ENCODE data around the gene DBH. TPM values are rescaled to one million over a fixed set of nuclear protein-coding genes. Genes with fewer than 3 reads are reported as not detected.
A peak's percentile ranks its signal among the peaks of the same experiment; 100 is the strongest.

Gene DBH
- total RNA-seq, 1 experiment from 2014 or later = not detected

- DNase-seq = no peak
- no peak overlapping the region for H3K4me3 ChIP-seq
- no peaks in the 10 kb centered on the region for H3K27me3 ChIP-seq
These were observed 35.4 kb upstream of the DBH start for GRCh38 chr9:133600739-133601138.

DNA sequence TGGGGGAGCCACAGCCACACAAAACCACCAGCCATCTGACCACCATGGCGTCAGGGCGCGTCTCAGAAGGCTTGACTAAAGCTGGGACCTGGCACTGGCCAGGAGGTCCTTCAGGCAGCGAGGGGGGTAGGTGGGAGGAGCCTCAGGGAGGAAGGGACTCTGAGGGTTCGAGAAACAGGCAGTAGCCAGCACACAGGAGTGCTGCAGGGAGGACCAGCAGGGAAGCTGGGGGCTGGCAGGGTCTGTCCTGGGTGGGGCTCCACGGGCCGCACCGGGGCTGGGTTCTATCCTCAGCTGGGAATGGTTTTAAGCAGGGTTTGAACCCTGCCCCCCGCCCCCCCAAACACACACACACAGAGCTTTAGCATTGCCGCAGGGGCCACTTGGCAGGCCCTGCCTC, 34.4 kb upstream of the DBH start:
- DNase-seq = no peak
- Histone ChIP-seq H3K9me3 (peaks cover 10% of the 10 kb centered on the region; the same call in 1 of the 2 replicates), H3K36me3 (no peaks in the 10 kb centered on the region), H3K27me3 (no peaks in the 10 kb centered on the region), H3K4me3 (no peak overlapping the region)

More at GRCh38 chr9:133600739-133601138, 35.4 kb upstream of the DBH start:
- peaks cover 11% of the 10 kb centered on the region; the same call in 1 of the 2 replicates for H3K9me3 ChIP-seq
- H3K36me3 ChIP-seq = no peaks in the 10 kb centered on the region

DNA sequence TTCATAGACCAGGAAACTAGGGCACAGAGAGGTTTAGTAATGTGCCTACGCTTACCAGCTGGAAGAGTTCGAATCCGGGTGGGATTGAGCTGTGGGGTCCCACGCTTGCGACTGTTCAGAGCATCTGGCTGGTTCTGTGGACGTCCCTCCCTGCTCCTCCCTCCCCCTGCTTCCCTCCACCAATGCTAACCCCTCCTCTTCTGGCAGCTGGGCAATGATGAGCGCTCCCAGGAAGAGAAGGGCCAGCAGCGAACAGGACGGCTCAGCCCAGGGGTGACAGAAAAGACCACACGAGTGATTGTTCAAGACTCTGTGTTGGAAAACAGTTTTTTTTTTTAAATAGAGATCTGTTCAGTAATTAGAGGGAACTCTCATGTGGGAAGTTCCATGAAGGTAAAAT, 33.9 kb upstream of the DBH start:
- Histone ChIP-seq H3K27me3 (no peaks in the 10 kb centered on the region), H3K36me3 (no peaks in the 10 kb centered on the region), H3K4me3 (no peak overlapping the region), H3K9me3 (peaks cover 4% of the 10 kb centered on the region; the same call in 1 of the 2 replicates)
- no peak for DNase-seq

DNA sequence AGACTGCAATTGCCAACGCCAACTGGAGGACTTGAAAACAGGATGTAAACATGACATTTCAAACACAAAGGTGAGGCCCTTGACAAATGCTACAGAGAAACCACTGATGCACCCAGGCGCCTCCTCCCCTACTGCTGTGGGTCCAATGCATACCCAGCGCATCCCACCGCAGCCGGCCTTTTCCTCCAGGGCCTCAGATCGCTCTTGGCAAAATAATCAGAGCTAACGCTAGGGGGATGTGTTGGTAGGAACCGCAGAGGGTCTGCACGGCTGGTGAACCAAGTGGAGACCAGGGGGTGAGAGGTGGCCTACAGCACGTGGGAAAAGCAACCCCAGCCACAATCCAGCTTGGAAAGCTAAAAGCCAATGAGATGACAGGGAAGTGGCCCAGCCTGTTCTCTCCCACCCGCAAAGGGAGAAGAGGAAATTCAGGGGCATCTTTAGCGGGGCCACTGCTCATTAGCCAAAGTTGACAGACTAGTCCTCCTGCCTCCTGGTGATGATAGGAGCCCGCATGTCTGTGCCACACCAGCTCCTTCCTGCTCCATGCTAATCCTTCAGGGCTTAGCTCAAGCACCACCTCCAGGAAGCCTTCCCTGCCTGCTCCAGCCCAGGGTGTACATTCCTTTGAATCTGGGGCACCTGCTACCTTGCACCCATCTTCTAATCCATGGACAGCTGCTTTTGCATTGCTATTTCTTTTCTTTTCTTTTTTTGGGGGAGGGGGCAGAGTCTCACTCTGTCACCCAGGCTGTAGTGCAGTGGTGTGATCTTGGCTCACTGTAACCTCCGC, 32.8 kb upstream of the DBH start:
- no peak for DNase-seq
- H3K4me3 ChIP-seq = no peak overlapping the region
- no peaks in the 10 kb centered on the region for H3K9me3 ChIP-seq
- H3K36me3 ChIP-seq = no peaks in the 10 kb centered on the region
- peaks cover 5% of the 10 kb centered on the region for H3K27me3 ChIP-seq

GRCh38 chr9:133604214-133604613, 31.9 kb upstream of the DBH start:
- Histone ChIP-seq H3K4me3 (no peak overlapping the region), H3K9me3 (no peaks in the 10 kb centered on the region), H3K27me3 (peaks cover 10% of the 10 kb centered on the region), H3K36me3 (no peaks in the 10 kb centered on the region)
- no peak for DNase-seq

- DNase-seq = no peak
- H3K4me3 ChIP-seq = no peak overlapping the region
- H3K36me3 ChIP-seq = no peaks in the 10 kb centered on the region
- no peaks in the 10 kb centered on the region for H3K9me3 ChIP-seq
- peaks cover 15% of the 10 kb centered on the region for H3K27me3 ChIP-seq
These were observed 31.3 kb upstream of the DBH start for GRCh38 chr9:133604856-133605255.

DNA sequence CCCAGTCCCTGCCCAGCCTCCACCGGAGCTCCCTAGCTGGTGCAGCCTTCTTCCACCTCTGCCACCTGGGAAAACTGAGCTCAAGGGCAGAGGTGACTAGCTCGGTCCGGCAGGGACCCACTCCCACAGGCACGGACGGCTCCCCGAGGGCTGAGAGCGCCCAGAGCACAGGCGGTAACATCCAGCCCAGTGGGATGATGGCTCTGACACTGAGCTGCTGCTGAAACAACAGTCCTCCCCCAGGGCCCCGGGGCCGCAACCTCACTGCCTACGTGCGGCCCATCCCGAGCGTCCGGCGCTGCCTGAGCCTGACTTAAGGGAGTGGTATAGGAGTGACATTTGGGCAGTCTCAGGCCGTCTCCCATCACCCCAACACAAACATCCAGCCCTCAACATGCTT, 30.7 kb upstream of the DBH start:
- Histone ChIP-seq H3K9me3 (no peaks in the 10 kb centered on the region), H3K4me3 (no peak overlapping the region), H3K36me3 (no peaks in the 10 kb centered on the region), H3K27me3 (peaks cover 18% of the 10 kb centered on the region)
- DNase-seq = no peak

DNA sequence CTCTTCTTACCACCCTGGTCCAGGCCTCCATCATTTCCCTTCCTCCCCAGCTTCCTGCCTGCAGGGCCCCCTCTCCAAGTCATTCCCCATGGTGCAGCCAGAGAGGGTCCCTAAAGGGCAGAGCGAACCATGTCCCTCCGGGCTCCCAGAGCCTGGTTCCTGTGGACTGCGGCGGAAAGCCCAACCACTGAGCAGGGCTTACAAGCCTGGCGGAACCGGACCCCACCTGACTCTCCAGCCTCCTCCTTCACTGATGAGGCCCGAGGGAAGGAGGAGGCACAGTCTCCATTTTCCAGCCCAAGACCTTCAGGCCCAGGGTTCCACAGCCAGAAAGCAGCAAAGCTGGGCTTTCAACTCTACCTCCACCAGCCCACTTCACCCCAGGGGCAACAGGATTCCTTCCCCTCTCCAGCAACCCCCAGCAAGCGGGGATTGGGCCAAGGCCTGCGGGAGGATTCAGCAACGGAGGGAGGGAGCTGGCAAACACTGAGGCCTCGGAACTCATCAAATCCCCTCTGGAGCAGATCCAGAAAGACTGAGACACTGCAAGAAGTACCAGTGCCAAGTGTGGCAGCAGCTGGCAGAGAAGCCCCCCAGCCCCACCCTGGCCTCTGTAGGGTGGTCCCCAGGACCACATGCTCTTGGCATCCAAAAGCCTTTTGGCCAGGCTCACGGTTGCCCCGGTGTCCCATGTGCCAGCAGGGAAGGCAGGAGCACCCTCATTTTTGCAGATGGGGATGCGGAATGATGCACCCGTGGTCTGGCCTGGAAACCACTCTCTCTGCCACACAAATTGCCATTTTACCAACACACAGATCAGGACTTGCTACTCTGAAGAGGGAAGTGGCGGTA, 30.1 kb upstream of the DBH start:
- H3K9me3 ChIP-seq = no peaks in the 10 kb centered on the region
- DNase-seq = no peak

GRCh38 chr9:133606708-133607025, 29.5 kb upstream of the DBH start:
- peaks cover 26% of the 10 kb centered on the region for H3K27me3 ChIP-seq
- DNase-seq = no peak

More for the DNA sequence above, 30.1 kb upstream of the DBH start:
- Histone ChIP-seq H3K4me3 (no peak overlapping the region), H3K27me3 (peaks cover 21% of the 10 kb centered on the region), H3K36me3 (no peaks in the 10 kb centered on the region)

GRCh38 chr9:133607381-133607780, 28.8 kb upstream of the DBH start:
- no peaks in the 10 kb centered on the region for H3K36me3 ChIP-seq
- H3K27me3 ChIP-seq = peaks cover 27% of the 10 kb centered on the region
- H3K4me3 ChIP-seq = no peak overlapping the region
- H3K9me3 ChIP-seq = no peaks in the 10 kb centered on the region
- no peak for DNase-seq

More at GRCh38 chr9:133606708-133607025, 29.5 kb upstream of the DBH start:
- Histone ChIP-seq H3K4me3 (no peak overlapping the region), H3K9me3 (no peaks in the 10 kb centered on the region), H3K36me3 (no peaks in the 10 kb centered on the region)

DNA sequence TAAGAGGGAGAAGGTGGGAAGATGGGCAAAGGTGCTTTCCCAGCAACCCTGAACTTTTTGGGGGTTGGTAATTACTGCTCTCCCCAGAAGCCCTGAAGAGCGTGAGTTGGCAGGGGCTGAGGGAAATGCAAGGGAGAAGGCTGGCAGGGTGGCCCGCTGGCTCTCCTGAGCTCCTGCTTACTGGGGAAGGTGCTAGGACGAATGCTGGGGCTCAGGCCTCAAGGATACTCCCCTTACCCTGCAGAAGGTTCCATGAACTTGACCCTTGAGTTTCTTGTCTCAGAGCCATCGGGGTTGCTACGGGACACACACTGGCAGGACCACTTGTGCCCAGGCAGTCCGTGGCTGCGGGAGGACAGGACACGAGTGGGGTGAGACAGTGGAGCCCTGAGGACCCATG, 28.2 kb upstream of the DBH start:
- no peaks in the 10 kb centered on the region for H3K9me3 ChIP-seq
- H3K27me3 ChIP-seq = peaks cover 32% of the 10 kb centered on the region
- H3K4me3 ChIP-seq = no peak overlapping the region
- DNase-seq = no peak
- no peaks in the 10 kb centered on the region for H3K36me3 ChIP-seq

DNA sequence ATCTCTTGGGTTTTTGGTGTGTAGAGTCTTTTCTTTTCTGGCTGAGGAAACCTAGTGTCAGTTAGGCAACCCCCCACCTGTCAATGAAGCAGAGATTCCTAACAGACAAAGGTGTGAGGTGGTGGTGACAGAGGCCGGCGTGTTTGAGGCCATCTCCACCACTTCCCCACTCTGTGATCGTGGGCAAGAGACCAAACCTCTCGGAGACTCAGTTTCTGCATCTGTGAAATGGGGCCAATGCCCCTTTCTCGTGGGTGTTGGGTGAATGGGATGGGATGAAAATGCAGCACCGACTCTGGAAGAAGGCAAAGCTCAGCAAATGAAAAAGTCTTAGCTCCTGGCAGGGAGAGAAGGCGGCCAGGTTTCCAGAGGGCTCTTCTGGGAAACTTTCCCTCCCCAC, 27.8 kb upstream of the DBH start:
- H3K9me3 ChIP-seq = no peaks in the 10 kb centered on the region
- H3K4me3 ChIP-seq = no peak overlapping the region
- H3K27me3 ChIP-seq = peaks cover 36% of the 10 kb centered on the region
- no peak for DNase-seq
- H3K36me3 ChIP-seq = no peaks in the 10 kb centered on the region

DNA sequence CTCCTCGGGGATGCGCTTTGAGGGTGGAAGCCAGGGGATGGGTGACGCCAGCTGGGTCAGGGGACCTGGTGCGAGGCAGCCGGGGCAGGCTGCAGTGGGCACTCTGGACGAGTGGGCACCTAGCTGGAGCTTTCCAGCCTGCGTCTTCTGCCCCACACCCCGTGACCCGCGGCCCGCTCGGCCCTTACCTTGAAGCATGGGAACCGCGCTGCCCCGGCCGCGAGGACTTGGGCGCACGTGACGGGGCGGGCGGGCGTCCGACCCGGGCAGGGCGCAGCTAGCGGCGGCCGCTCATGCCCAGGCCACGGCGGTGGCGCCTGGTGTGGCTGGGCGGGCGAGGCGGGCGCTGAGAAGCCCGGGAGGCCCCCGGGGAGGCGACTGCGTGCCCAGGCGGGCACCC, 27.3 kb upstream of the DBH start:
- peaks cover 42% of the 10 kb centered on the region for H3K27me3 ChIP-seq
- H3K9me3 ChIP-seq = no peaks in the 10 kb centered on the region
- no peak overlapping the region for H3K4me3 ChIP-seq
- H3K36me3 ChIP-seq = no peaks in the 10 kb centered on the region
- no peak for DNase-seq

GRCh38 chr9:133609311-133610098, 26.7 kb upstream of the DBH start, which contains the start of gene FAM163B:
Gene FAM163B (minus strand): TSS chr9:133609389. CDS start chr9:133580223, 29,166 bp downstream.
- peaks cover 48% of the 10 kb centered on the region for H3K27me3 ChIP-seq

DNA sequence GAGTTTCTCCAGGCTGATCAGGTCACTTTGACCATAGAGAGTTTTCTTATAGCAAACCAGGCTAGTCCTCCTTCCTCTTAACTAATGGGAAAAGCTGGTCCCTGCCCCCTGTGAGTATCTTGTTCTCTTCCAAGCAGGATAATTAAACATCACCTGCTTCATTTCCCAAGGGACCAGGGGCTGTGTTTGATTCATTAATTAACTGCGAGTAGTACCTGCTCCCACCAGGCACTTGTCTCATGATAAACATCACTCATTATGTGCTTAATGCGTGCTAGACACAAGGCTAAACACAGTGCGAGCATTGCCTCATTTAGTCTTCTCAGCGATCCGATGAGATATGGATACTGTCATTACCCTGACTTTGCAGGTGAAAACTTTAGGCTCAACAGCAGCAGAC, 25.3 kb upstream of the DBH start:
- H3K36me3 ChIP-seq = no peaks in the 10 kb centered on the region
- H3K27me3 ChIP-seq = peaks cover 61% of the 10 kb centered on the region
- DNase-seq = no peak
- no peaks in the 10 kb centered on the region for H3K9me3 ChIP-seq
- no peak overlapping the region for H3K4me3 ChIP-seq

More at GRCh38 chr9:133609311-133610098, 26.7 kb upstream of the DBH start, which contains the start of gene FAM163B:
- Histone ChIP-seq H3K4me3 (no peak within 1 kb of the TSS), H3K9me3 (no peaks in the 10 kb centered on the region), H3K36me3 (no peaks in the 10 kb centered on the region)
- peak; percentile 29 for DNase-seq

DNA sequence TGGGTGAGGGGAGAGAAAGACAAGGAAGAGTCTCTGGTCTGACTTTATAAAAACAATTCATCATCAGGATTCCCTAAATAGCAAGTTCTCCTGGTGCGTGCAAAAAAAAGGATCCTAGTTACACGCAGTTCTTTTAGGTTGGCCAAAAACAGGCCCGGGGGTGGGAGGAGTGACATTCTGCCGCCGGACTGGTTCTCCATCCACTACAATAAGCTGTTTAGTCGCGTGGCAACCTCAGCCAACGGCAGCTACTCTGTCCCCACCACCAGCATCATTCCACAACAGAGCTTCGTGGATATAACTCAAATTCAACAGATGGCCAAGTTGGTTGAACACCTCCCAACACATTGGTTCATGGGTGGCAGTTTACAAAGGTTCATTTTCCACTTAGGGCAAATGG, 24.1 kb upstream of the DBH start:
- H3K9me3 ChIP-seq = no peaks in the 10 kb centered on the region
- no peak for DNase-seq
- no peaks in the 10 kb centered on the region for H3K36me3 ChIP-seq
- peaks cover 68% of the 10 kb centered on the region for H3K27me3 ChIP-seq
- no peak overlapping the region for H3K4me3 ChIP-seq

- Histone ChIP-seq H3K4me3 (no peak overlapping the region), H3K27me3 (peaks cover 70% of the 10 kb centered on the region), H3K36me3 (no peaks in the 10 kb centered on the region), H3K9me3 (no peaks in the 10 kb centered on the region)
- no peak for DNase-seq
These were observed 23.3 kb upstream of the DBH start for GRCh38 chr9:133612816-133613215.
